Suppressor macrophage treated with lipopolysaccharide for 1 hour (primary cell): ENCODE measurements around the gene SNAPC5.
"Not testable (repeated sequence)": the region's sequence is repeated elsewhere in the genome, so short reads cannot be mapped to it uniquely, and the experiment has no call there.

Experiments used
- DNase-seq, 3 donors: peaks; one replicate each; pipeline ENCODE4 v3.0.0-alpha.2; 2020 to 2022

Gene SNAPC5

GRCh38 chr15:66497502-66498455 lies at the start of gene SNAPC5:
SNAPC5 (minus strand) TSS chr15:66497762; CDS start chr15:66497731, 31 bp downstream.
- peak; percentile 98 to 99 (median 99) for DNase-seq

GRCh38 chr15:66545255-66545654 lies 47.7 kb upstream of the SNAPC5 start:
- no peak for DNase-seq

- no peak for DNase-seq
Observed at GRCh38 chr15:66542896-66543295, 45.3 kb upstream of the SNAPC5 start.

GRCh38 chr15:66535056-66535455 lies 37.5 kb upstream of the SNAPC5 start:
- DNase-seq = no peak

- DNase-seq = peak; percentile 21 to 49 (median 41)
Observed at GRCh38 chr15:66524838-66525237, 27.3 kb upstream of the SNAPC5 start.

- DNase-seq = no peak
Observed at GRCh38 chr15:66523926-66524325, 26.4 kb upstream of the SNAPC5 start.

GRCh38 chr15:66515901-66516322 lies 18.4 kb upstream of the SNAPC5 start:
- DNase-seq = no peak

- DNase-seq = no peak
Observed at GRCh38 chr15:66514586-66514985, 17.0 kb upstream of the SNAPC5 start.

GRCh38 chr15:66508293-66508883 lies 10.8 kb upstream of the SNAPC5 start:
- no peak for DNase-seq

- no peak for DNase-seq
Observed at GRCh38 chr15:66505818-66506217, 8.3 kb upstream of the SNAPC5 start.

GRCh38 chr15:66505430-66505811 lies 7.9 kb upstream of the SNAPC5 start:
- no peak for DNase-seq

- DNase-seq = peak; percentile 90 to 93 (median 92)
Observed at GRCh38 chr15:66504563-66505429, 7.2 kb upstream of the SNAPC5 start, which contains the start of the genes RPL4 and ZWILCH. RPL4 (minus strand) TSS chr15:66504855; CDS start chr15:66504790, 65 bp downstream. ZWILCH (plus strand) TSS chr15:66505326; CDS start chr15:66505339, 13 bp downstream.

GRCh38 chr15:66503780-66504562 lies 6.4 kb upstream of the SNAPC5 start:
- DNase-seq = no peak

GRCh38 chr15:66503041-66503648 lies 5.6 kb upstream of the SNAPC5 start:
- DNase-seq = not testable (repeated sequence)

GRCh38 chr15:66502491-66502890 lies 4.9 kb upstream of the SNAPC5 start:
- no peak for DNase-seq

GRCh38 chr15:66500346-66500745 lies 2.8 kb upstream of the SNAPC5 start:
- not testable (repeated sequence) for DNase-seq

- DNase-seq = peak; percentile 22 to 72 (median 71)
Observed at GRCh38 chr15:66498501-66499386, 1.2 kb upstream of the SNAPC5 start.

GRCh38 chr15:66496951-66497501 lies 536 bp downstream of the SNAPC5 start:
- DNase-seq = peak in 1 of 3 donors; percentile 23

GRCh38 chr15:66494262-66494661 lies 3.3 kb downstream of the SNAPC5 start:
- DNase-seq = peak in 1 of 3 donors; percentile 23

- no peak for DNase-seq
Observed at GRCh38 chr15:66491846-66492245, 5.7 kb downstream of the SNAPC5 start.
